Fibroblast of mammary gland (primary cell): ENCODE data around the gene DAB2IP.

ENCODE experiments used
- DNase-seq: peaks from one replicate; pipeline ENCODE4 v3.0.0-alpha.2; 2010; ENCODE audit warnings: low read depth
- H3K4me3 ChIP-seq: 2 replicates; pipeline ENCODE4 v1.5.1; 2011; ENCODE audit warnings: low read depth, mild to moderate bottlenecking, low read length, moderate library complexity; ENCODE audit not compliant: control insufficient read depth
- CTCF ChIP-seq: conservative IDR thresholded peaks from 2 replicates; pipeline ENCODE4 v1.5.1; 2011; ENCODE audit warnings: low read depth, low read length, inconsistent platforms; ENCODE audit not compliant: control insufficient read depth, insufficient read depth

DAB2IP gene

GRCh38 chr9:121692606-121693387, 41.4 kb downstream of the DAB2IP start:
- DNase-seq = no peak
- no peak for TF ChIP-seq CTCF
- H3K4me3 ChIP-seq = no peak overlapping the region

- no peak for TF ChIP-seq CTCF
- H3K4me3 ChIP-seq = no peak overlapping the region
- DNase-seq = no peak
Observed at GRCh38 chr9:121693388-121693670, 41.9 kb downstream of the DAB2IP start.

- DNase-seq = no peak
- no peak for TF ChIP-seq CTCF
- no peak overlapping the region for H3K4me3 ChIP-seq
Observed at GRCh38 chr9:121694001-121694400, 42.6 kb downstream of the DAB2IP start.

- no peak overlapping the region for H3K4me3 ChIP-seq
- no peak for DNase-seq
- TF ChIP-seq CTCF = no peak
Observed at GRCh38 chr9:121694600-121694999, 43.2 kb downstream of the DAB2IP start.

- H3K4me3 ChIP-seq = no peak overlapping the region
- TF ChIP-seq CTCF = no peak
- DNase-seq = no peak
Observed at GRCh38 chr9:121696930-121697329, 45.5 kb downstream of the DAB2IP start.

GRCh38 chr9:121698627-121699570, 47.5 kb downstream of the DAB2IP start:
- H3K4me3 ChIP-seq = peak overlapping the region; percentile 56
- TF ChIP-seq CTCF = no peak
- peak; percentile 28 for DNase-seq
